Suprapubic skin (tissue), 4 donors: ENCODE results near the gene ACSL5.

Source experiments
- CTCF ChIP-seq, 2 donors: fragments of 200-600 bp in 1 of 2; fragments of 450-650 bp in 1 of 2; sonication (generic) in 1 of 2; IDR thresholded peaks; one replicate each; pipeline ENCODE4 v1.5.1; 2016 to 2019; ENCODE audit warnings: antibody characterized with exemption in 2 of 2, mild to moderate bottlenecking in 1 of 2, moderate library complexity in 1 of 2
- POLR2A ChIP-seq, 2 donors: fragments of 450-650 bp; IDR thresholded peaks; one replicate each; pipeline ENCODE4 v1.6.1; 2017; ENCODE audit warnings: antibody characterized with exemption in 2 of 2, mild to moderate bottlenecking in 2 of 2, moderate library complexity in 2 of 2
- POLR2AphosphoS5 ChIP-seq, 3 donors: sonication (generic); formaldehyde crosslinking; IDR thresholded peaks; one replicate each; pipeline ENCODE4 v1.6.1; 2017; ENCODE audit warnings: antibody characterized with exemption in 3 of 3

DNA sequence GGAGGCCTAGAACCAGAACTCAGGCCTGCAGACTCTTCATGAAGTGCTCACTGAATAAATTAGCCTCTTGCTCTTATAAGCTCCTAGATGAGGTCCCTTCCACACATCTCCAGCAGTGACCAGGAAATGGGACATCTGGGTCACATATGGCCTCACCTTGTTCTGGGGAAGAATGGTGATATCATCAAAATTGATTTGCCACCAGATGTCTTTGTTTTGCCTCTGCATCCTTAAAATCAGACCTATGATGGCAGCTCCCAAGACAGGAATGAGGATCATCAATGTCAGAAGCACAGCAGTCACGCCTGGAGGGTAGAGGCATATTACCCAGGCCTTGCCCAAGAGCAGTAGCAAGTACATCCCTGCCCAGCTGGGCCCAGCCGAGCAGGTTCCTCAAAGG is 33.3 kb upstream of the ACSL5 start:
- TF ChIP-seq CTCF (IDR thresholded peaks at IDR 0.05): no peak
- no peak for TF ChIP-seq POLR2A (IDR thresholded peaks at IDR 0.05)
- TF ChIP-seq POLR2AphosphoS5 (IDR thresholded peaks at IDR 0.05): no peak
